Activated naive CD4-positive, alpha-beta T cell treated with anti-CD3 and anti-CD28 coated beads, Interleukin-2, amount 50 U/mL, for 72 hours (primary cell): ENCODE measurements around the gene DENND6B. TPM values are rescaled to one million over a fixed set of nuclear protein-coding genes. Genes with fewer than 3 reads are reported as not detected.
"Not testable (repeated sequence)": the region's sequence is repeated elsewhere in the genome, so short reads cannot be mapped to it uniquely, and the experiment has no call there.

Experiments used
- ATAC-seq, 2 donors: fragments of 150-1000 bp; cut with Tn5 transposase; 2 replicates each; pipeline ENCODE4 v1.10.0; 2021; ENCODE audit warnings: mild to moderate bottlenecking in 2 of 2, moderate library complexity in 2 of 2
- DNase-seq, 2 donors: peaks; one replicate each; pipeline ENCODE4 v3.0.0; 2021 to 2022; ENCODE audit warnings: low spot score in 2 of 2
- H3K27ac Mint-ChIP-seq, 2 donors: one replicate each; pipeline ENCODE4 v1.8.0; 2022; ENCODE audit warnings: mild to moderate bottlenecking in 2 of 2, mixed read lengths in 2 of 2
- H3K36me3 Mint-ChIP-seq, 2 donors: one replicate each; pipeline ENCODE4 v1.8.0; 2022; ENCODE audit warnings: mixed read lengths in 2 of 2
- H3K9me3 Mint-ChIP-seq, 2 donors: one replicate each; pipeline ENCODE4 v1.8.0; 2022; ENCODE audit warnings: mixed read lengths in 2 of 2
- total RNA-seq, 2 donors: library from RNA; stranded (reverse); gene quantifications; one replicate each; pipeline ENCODE4 v1.2.3, GENCODE V29; 2022

The DENND6B gene
- total RNA-seq, 2 donors from 2014 or later: 4.1 to 4.3 TPM

DNA sequence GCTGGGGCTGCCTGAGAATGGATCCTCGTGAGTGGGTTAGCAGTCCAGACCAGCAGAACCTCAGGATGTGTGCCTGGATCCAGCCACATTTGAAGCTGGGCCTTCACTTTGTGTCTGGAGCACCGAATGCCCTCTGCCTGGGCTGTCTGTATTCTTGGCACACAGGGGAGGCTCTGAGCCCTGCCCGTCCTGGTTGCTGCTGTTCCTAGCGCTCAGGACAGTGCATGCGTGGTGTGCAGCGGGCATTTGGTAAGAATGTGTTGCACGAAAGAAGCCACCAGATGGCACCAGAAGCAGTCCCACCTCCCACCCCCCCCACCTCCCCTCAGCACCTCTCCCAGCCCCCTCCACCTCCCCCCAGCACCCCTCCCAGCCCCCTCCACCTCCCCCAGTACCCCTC is 52.5 kb downstream of the DENND6B start:
- Mint-ChIP-seq H3K9me3 (no peaks in the 10 kb centered on the region), H3K36me3 (no peaks in the 10 kb centered on the region), H3K27ac (no peak overlapping the region)
- peak in 1 of 2 donors; percentile 49 for DNase-seq
- ATAC-seq: peak in 1 of 2 donors; percentile 27

DNA sequence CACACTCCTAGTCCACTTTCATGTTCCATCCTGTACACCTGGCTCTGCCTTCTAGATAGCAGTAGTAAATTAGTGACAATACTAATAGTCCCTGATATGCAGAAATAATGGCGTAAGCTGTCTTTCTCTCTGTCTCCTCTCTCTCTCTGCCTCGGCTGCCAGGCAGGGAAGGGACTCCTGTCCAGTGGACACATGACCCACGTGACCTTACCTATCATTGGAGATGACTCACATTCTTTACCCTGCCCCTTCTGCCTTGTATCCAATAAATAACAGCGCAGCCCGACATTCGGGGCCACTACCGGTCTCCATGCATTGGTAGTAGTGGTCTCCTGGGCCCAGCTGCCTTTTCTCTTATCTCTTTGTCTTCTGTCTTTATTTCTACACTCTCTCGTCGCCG is 53.0 kb downstream of the DENND6B start:
- ATAC-seq, H3K27ac Mint-ChIP-seq: not testable (repeated sequence)

DNA sequence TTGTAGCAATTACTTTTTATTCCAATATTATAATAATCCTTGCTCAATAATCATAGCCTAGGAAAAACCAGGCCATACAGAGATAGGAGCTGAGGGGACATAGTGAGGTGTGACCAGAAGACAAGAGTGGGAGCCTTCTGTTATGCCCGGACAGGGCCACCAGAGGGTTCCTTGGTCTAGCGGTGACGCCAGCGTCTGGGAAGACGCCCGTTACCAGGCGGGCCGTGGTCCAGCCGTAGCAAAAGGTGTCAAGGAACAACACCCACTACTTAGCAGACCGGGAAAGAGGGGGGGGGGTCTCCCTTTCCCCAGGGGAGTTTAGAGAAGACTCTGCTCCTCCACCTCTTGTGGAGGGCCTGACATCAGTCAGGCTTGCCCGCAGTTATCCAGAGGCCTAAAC is 53.5 kb downstream of the DENND6B start:
- not testable (repeated sequence) for DNase-seq, ATAC-seq, H3K9me3 Mint-ChIP-seq, H3K27ac Mint-ChIP-seq, H3K36me3 Mint-ChIP-seq

More for the DNA sequence above, 53.0 kb downstream of the DENND6B start:
- H3K36me3 Mint-ChIP-seq, DNase-seq, H3K9me3 Mint-ChIP-seq: not testable (repeated sequence)

DNA sequence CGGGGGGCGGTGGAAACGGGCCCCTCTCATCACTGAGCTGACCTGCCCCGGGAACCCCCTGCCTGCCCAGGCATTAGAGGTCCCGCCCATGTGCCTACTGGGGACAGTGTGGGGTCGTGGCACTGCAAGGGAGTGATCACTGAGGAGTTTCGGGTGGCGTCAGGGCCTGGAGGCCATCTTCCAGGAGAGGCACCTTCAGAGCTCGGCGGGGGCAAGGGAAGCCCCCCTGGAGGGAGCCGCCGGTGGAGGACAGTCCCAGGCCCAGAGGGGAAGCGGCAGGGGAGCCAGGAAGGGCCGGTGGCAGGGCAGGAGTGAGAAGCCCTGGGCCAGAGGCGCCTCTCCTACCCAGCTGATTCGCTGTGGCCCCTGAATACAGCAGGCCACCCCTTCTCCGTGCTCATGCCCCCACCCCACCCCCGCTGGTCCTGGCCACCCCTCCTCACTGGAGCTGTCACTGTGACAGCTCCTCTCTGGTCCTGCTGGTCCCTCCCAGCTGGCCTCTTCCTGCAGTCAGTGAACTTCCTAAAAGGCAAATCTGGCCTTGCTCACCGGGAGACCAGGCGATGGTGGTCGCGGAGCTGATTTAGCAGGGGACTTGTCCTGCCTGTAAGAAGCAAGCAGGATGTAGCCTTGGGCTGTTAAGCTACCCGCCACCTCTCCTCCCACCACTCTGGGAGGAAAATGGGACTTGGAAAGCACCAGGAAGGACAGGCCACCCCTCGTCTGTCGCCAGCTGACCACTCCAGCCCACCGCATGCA is 54.6 kb downstream of the DENND6B start:
- no peak for ATAC-seq
- H3K36me3 Mint-ChIP-seq: no peaks in the 10 kb centered on the region
- no peak overlapping the region for H3K27ac Mint-ChIP-seq
- no peak for DNase-seq
- no peaks in the 10 kb centered on the region for H3K9me3 Mint-ChIP-seq

DNA sequence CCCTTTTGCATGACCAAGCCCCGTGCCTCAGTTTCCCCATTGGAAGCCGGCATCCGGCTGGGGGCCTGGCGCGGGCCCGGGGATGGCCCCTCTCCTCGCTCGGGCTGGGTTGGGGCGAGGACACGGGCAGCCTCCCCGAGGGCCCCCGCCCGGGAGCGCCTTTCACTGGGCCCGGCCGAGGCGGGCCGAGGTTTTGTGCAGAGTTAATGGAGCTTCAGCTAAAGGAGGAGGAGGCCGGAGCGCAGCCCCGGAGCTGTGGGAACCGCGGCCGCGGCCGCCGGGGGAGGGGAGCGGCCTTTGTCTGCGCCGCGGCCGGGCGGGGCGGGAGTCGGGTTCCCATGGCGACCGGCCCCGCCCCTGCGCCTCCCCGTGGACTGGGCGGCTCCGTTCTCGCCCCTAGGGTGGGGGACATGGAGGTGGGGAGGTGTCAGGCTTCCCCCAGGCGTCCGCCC is 55.3 kb downstream of the DENND6B start:
- H3K36me3 Mint-ChIP-seq: no peaks in the 10 kb centered on the region
- H3K27ac Mint-ChIP-seq: no peak overlapping the region
- ATAC-seq (peak; percentile 10 to 50), DNase-seq (peak in 1 of 2 donors; percentile 73)
- no peaks in the 10 kb centered on the region for H3K9me3 Mint-ChIP-seq

DNA sequence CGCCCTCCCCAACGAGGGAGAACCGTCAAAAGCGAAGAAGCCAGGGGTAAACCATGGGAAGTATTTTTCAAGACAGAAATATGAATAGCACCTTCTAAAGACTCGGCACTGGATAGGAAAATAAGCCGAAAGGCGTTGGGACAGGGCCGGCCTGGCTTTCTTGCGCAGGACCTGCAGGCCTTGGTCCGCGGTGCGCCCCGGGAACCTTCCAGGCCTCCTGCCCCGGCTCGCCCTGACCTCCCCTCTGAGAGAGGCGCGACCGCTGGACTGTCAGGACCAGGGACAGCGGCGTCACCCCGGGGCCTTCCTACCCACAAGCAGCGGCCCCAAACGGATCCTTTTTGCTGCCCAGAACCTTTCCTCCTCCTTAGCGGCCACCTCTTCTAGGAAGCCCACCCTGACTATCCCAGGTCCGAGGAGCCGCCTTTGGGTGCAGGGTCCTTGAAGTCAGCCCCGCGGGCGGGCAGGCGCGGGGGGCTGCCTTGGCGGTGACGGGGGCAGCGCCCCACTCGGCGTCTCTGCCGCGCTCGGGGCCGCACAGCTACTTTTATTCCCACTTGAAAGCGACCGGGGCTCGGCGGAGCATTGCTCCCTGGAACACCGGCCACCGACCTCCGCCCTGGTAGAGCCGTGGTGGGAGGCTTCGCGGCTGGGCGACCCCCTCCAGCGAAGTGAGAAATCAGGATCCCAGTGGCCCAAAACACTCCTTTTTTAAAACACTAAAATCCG is 56.0 kb downstream of the DENND6B start:
- H3K9me3 Mint-ChIP-seq: no peaks in the 10 kb centered on the region
- DNase-seq: peak in 1 of 2 donors; percentile 78
- H3K27ac Mint-ChIP-seq: no peak overlapping the region
- no peaks in the 10 kb centered on the region for H3K36me3 Mint-ChIP-seq
- peak; percentile 58 to 65 for ATAC-seq

DNA sequence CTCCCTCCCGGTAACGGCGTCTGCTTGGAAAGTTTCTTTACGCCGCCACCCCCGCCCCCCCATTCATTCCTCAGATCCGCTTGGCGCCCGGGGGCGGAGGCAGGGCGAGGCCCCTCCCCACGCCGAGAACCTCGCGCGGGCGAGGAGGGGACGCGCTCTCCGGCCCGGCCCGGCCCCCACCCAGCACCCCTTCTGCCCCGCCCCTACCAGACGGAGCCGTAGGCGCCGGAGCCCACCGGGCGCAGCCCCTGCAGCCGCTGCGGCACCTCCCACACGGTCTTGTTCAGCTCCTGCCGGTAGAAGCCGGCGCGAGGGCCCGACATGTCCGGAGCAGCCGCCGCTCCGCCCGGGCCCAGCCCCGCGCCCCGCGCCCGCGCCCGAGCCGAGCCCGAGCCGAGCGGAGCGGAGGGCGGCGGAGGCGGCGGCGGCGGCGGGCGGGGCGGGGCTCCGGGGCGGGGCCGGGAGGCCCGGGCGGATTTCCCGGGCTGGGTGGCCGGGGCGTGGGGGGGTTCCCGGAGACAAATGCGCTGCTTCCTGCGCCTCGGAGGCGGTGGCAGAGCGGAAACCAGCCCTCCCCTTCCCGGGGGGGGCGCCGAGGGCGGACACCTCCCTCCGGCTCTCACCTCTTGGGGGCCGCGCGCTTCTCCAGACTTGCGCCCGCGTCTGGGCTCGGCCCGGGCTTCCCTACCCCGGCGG is 56.7 kb downstream of the DENND6B start, which contains the start of gene MAPK11:
Gene MAPK11, minus strand, starts transcription at position 411 of the 696 bp plus-strand sequence. Its CDS starts 88 bp downstream, at position 323.
- H3K36me3 Mint-ChIP-seq: no peaks in the 10 kb centered on the region
- peak; percentile 69 to 71 for ATAC-seq
- peak; percentile 64 to 77 for DNase-seq
- H3K9me3 Mint-ChIP-seq: no peaks in the 10 kb centered on the region
- H3K27ac Mint-ChIP-seq: no peak within 1 kb of the TSS

DNA sequence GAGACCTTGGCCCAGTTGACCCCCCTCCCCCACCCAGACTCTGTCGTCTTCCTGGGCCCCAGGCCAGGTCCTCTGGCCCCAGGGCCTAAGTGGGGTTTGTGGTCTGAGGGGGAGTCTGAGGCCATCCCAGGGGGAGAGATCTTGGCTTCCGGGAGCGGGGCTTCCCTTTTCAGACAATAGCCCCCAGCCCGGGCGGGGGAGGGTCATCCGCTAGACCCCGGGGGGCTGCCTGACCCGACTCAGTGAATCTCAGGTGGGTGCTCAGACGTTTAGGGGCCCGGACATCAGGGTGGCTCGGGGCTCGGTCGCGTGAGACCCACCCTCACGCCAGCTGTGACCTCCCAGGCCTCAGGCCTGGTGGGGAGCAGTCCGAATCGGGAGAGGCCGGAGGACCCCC is 57.2 kb downstream of the DENND6B start:
- Mint-ChIP-seq H3K9me3 (no peaks in the 10 kb centered on the region), H3K36me3 (no peaks in the 10 kb centered on the region), H3K27ac (no peak overlapping the region)
- no peak for DNase-seq
- no peak for ATAC-seq

DNA sequence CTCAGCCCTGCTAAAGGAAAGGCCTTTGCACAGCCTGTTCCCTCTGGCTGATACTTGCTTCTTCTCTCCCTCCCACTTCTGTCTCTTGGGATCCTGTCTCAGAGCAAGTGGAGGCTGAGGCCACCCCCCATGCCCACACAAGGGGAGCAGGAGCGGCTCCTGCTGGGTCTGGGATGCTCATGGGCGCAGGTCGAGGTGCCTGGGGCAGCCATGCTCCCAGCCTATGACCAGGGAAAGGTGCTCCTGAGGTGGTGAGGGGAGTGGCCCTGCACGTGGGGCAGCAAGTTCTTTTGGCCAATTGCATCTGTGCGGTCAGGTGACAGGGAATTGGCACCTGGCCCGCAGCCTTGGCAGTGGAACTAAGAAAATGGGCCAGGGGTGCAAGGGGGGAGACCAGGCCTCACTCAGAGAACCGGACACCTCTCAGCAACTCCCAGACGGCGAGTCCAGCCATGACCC is 58.1 kb downstream of the DENND6B start:
- DNase-seq (no peak), ATAC-seq (no peak)
- Mint-ChIP-seq H3K36me3 (no peaks in the 10 kb centered on the region), H3K27ac (no peak overlapping the region), H3K9me3 (no peaks in the 10 kb centered on the region)

DNA sequence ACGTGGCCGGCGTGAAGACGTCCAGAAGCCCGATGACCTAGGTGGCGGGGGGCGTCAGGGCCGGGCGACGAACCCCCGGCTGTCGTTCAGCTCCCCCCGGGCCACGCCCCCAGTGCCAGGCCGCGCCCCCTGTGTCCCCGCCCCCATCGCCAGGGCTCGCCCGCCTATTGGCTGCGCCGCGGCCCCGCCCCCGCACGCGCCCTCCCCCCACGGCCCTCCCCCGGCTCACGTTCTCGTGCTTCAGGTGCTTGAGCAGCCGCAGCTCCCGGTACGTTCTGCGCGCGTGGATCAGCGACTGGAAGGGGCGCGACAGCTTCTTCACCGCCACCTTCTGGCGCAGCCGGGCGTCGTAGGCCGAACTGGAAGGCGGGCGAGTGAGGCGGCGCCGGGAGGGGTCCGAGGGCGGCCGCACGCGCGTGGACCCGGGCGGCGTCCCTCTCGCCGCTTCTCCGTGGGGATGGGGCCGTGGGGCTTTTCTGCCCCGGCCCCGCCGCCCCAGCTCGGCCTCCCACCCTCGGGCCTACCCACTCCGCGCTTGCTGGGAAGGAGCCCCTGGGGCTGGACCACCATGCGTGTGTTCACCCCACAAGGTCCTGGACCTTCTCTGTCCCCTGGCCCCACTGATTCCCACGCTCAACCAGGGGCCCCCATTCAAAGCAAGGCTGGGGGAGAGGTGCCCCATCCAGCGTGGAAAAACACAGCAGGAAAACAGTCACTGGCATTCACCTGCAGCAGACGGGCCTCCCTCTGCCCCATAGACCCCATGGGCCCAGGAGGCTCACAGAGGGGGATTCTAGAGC is 59.0 kb downstream of the DENND6B start:
- H3K27ac Mint-ChIP-seq: no peak overlapping the region
- DNase-seq (peak in 1 of 2 donors; percentile 69), ATAC-seq (peak in 1 of 2 donors; percentile 10)
- no peaks in the 10 kb centered on the region for H3K9me3 Mint-ChIP-seq
- no peaks in the 10 kb centered on the region for H3K36me3 Mint-ChIP-seq

DNA sequence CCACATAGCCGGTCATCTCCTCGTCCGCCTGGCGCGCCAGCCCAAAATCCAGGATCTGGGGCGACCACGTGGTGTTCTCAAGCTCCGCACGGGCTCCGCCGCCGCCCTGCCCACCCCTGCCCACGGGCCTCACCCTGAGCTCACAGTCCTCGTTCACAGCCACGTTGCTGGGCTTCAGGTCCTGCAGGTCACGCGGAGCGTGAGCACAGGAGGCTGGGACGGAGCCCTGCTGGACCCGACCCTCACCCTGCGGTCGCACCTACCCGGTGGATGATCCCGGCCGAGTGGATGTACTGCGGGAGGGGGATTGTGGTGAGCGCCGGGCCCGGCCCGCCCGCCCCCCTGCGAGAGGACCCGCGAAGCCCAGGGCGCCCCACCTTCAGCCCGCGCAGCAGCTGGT is 59.8 kb downstream of the DENND6B start:
- H3K9me3 Mint-ChIP-seq: no peaks in the 10 kb centered on the region
- no peaks in the 10 kb centered on the region for H3K36me3 Mint-ChIP-seq
- no peak for ATAC-seq
- H3K27ac Mint-ChIP-seq: no peak overlapping the region
- no peak for DNase-seq

DNA sequence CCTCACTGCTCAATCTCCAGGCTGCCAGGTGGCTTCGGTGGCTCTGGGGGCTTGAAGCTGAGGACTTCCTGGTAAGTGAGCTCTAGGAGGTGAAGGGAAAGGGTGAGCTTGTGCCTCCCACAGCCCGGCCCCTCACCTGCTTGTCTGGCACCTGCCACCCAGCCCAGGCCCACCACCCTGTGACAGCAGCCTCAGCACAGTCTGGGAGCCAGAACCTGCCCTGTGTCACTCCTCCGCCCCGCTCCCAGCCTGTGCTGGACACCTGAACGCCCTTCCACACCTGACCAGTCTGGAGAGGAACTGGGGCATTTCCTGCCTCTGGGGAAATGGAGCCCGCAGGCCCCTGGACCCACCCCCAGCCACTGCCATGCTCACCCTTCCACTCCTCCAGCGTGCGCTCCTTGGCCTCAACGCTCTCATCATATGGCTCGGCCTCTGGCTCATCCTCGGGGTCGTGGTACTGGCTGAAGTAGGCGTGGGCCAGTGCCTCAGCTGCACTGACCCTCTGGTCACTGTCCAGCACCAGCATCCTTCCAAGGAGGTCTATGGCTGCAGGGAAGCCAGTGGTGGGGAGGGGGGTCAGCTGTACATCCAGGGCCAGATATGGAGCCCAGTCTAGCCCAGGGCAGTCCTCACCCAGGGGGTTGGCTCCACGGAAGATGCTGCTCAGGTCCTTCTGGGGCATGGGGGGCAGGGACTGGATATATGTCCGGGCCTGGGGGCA is 61.7 kb downstream of the DENND6B start:
- no peak for DNase-seq
- H3K9me3 Mint-ChIP-seq: no peaks in the 10 kb centered on the region
- no peak for ATAC-seq

DNA sequence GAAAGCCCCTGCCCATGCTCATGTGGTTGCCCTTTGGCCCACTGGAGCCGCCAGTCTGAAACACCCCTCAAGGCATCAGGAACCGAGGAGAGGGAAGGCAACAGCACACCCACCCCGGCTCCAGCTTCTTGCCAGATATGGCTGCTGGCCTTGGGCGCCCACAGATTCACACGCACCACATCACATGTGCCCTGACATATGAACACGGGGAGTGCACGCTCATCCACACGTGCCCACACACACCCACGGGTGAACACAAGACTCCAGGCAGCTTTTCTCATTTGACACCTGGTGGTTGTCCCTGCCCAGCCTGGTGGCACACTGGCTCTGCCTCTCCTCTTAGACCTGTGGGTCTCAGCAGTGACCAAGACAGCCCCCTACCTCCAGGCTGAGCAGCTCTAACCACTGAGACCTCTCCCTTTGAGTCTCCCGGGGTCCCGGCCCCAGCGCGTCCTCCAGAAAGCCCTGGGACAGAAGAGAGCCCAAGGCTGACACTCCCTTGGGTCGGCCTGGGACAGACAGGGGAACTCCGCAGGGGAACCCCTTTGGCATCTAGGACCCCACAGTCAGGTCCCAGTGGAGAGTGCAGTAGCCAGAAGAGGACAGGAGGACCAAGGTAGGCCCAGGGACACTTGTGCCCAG is 62.6 kb downstream of the DENND6B start:
- no peaks in the 10 kb centered on the region for H3K9me3 Mint-ChIP-seq
- H3K27ac Mint-ChIP-seq: no peak overlapping the region
- no peak for DNase-seq
- ATAC-seq: no peak
- no peaks in the 10 kb centered on the region for H3K36me3 Mint-ChIP-seq

More for the DNA sequence above, 61.7 kb downstream of the DENND6B start:
- Mint-ChIP-seq H3K36me3 (no peaks in the 10 kb centered on the region), H3K27ac (no peak overlapping the region)

DNA sequence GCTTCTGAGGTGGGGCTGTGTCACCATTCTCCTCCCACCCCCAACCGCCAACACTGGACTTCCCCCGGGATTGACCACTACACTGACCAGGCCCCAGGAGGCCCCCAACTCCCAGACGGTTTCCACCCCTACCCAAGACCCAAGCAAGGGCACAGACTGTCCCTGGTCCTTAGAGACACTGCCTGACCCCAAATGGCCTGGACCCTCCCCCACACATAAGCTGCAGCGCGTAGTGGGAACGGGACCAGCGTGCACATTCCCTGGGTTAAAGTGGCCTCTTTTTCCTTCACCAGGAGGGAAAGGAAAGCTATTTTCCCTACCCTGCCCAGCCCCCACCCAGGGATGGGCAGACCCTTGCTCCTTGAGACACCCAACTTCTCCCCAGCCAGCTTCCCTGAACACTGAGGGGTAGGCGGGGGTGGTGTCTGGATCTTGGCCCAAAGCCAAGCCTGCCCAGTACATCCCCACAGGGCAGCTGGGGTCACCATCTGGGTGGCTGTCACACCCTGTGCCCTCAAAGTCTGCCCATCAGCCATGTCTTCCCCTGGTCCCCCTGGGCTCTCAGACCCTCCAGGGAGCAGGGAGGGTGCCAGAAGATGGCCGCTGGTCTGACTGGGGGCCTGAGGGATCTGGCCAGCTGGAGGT is 63.7 kb downstream of the DENND6B start:
- Mint-ChIP-seq H3K27ac (no peak overlapping the region), H3K9me3 (no peaks in the 10 kb centered on the region), H3K36me3 (no peaks in the 10 kb centered on the region)
- no peak for DNase-seq
- ATAC-seq: no peak

DNA sequence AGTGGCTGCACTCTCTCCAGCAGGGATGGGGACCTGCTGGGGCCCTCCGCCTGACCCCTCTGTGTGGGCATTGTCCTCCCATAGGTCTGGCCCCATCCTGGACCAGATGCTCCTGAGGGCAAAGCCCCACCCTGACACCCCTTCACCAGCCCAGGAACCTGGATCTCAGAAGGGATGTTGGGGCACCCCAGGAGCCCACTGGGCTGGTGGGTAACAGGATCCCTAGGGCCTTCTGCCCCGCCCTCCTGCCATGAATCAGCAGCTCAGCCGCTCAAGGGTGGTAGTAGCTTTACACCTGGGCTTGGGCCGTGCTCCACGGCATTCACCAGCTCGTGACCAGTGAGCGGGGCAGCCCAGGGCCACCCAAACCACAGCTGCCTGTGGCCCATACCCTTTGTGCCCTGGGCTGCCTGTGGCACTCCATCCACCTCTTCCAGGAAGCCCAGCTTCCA is 64.3 kb downstream of the DENND6B start:
- DNase-seq (no peak), ATAC-seq (peak; percentile 15 to 17)
- Mint-ChIP-seq H3K36me3 (no peaks in the 10 kb centered on the region), H3K27ac (no peak overlapping the region), H3K9me3 (no peaks in the 10 kb centered on the region)
